ENCODE results near the gene MED19.
"Not testable (repeated sequence)": the region's sequence is repeated elsewhere in the genome, so short reads cannot be mapped to it uniquely, and the experiment has no call there.

The MED19 gene

GRCh38 chr11:57703341-57703740 lies 8.7 kb downstream of the MED19 start:
- no peak for DNase-seq

- no peak for DNase-seq
These were observed 11.6 kb downstream of the MED19 start for GRCh38 chr11:57700425-57700824.

DNA sequence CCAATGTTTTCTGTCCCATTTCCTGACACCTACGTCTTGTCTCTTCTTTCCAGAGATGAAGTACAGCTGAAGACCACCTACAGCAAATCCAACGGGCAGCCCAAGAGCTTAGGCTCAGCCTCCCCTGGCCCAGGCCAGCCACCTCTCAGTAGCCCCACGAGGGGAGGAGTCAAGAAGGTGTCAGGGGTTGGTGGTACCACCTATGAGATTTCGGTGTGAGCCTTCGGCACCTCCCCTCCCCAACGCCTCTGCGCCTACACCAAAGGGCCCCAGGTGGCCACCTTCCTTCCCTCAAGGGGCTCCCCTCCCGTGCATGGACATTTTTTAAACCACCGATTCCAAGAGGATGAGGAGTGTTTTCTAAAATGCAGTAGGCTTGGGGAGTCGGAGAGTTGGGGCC lies 12.2 kb downstream of the MED19 start:
- DNase-seq = no peak

- DNase-seq = no peak
These were observed 13.1 kb downstream of the MED19 start for GRCh38 chr11:57698843-57699365.

DNA sequence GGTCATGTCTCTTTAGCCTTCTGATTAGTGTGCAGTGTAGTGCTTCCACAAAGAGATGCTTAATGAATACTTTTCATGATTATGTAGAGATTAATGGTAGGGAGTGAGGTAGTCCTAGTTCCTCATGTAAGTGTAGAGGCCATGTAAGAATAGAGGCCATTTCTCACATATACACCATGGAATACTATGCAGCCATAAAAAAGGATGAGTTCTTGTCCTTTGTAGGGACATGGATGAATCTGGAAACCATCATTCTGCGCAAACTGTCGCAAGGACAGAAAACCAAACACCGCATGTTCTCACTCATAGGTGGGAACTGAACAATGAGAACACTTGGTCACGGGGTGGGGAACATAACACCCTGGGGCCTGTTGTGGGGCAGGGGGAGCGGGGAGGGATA lies 21.5 kb downstream of the MED19 start:
- not testable (repeated sequence) for DNase-seq

GRCh38 chr11:57681168-57681567 lies 30.8 kb downstream of the MED19 start:
- DNase-seq = no peak

DNA sequence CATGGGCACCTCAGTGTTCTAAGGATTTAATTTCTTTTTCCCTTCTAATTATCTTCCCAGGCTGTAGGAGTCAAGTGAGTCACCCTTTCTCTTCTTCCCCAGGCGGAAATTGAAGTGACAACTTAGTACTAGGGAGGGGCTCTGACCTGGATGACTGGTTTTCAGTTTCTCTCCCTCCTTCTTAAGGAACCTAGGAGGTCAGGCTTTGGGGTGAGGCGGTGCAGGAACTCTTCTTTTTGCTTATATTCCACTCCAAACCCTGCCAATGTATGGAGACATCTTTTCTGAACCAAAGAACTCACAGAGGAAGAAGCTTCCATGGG lies 31.5 kb downstream of the MED19 start:
- DNase-seq = no peak

DNA sequence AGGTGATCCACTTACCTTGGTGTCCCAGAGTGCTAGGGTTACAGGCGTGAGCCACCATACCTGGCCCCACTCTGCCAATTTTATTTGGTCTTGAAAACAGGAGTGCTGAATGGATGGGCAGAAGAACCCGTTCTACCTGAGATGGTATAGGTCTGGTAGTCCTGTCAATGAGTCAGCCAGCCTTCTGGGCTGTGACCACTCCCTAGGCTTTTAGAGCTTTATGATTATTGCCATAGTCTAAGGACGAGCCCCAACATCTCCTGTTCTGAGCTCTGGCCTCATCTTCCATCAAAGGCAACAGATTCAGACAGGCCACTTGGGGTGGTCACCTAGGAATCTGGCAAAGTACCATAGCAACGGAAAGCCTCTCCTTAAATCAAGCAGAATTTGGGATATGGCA lies 32.6 kb downstream of the MED19 start:
- DNase-seq = no peak

DNA sequence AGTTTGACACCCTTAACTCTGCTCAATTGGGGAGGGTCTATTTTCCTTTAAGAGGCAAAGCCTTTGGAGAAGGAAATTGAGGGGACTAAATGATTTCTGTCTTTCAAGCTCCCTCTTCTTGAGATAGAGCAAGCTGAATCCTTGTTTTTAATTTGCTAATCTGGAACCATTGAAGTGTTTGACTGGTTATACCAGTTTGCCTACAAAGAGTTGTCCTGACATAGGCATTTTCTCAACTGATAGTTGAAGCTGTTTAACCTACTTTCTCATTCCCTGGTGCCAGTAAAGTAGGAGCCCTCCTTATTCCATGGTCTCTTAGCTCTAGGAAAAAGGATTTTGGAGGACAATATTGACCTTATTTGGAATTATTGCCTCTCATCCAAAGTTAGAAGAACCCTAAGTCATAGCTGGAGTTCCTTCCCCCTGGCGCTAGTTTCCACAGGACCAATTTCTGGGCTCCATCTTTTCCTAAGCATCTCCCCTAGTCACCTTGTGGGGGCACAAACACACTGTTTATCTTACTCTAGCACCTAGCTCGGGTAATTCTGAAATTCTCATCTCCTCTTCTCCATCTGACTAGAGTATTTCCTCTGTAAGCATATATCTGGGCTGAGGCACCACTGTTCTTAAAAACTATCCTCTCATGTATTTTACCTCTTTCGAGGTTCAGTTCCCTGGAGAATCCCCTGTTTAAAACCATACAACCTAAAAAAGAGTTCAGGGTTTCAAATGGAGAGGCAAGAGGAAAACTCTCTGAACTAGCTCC lies 36.7 kb downstream of the MED19 start:
- DNase-seq = no peak

GRCh38 chr11:57674251-57674650 lies 37.8 kb downstream of the MED19 start:
- no peak for DNase-seq

DNA sequence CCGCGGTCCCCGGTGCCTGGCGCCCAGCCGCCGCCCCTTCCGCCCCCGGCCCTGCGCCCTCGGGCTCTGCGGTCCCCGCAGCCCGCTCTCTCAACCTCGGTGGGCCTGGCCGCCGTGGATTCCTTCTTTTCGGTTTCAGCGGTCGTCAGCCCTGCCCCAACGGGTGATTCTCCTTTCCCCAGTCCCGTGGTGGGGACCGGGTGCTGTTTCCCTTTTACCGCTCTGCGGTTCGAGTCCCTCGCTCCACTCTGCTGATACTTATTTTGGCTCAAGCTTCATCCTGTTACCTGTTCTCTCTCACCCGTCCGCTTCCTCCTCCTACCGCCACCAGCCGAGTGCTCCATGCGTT lies 43.6 kb downstream of the MED19 start:
- peak; percentile 36 for DNase-seq

- peak; percentile 98 for DNase-seq
These were observed 44.1 kb downstream of the MED19 start, which contains the start of gene ZDHHC5 for GRCh38 chr11:57667736-57668433. Gene ZDHHC5, plus strand, starts transcription at chr11:57668114. Its CDS starts 4,977 bp downstream, at chr11:57673091.

DNA sequence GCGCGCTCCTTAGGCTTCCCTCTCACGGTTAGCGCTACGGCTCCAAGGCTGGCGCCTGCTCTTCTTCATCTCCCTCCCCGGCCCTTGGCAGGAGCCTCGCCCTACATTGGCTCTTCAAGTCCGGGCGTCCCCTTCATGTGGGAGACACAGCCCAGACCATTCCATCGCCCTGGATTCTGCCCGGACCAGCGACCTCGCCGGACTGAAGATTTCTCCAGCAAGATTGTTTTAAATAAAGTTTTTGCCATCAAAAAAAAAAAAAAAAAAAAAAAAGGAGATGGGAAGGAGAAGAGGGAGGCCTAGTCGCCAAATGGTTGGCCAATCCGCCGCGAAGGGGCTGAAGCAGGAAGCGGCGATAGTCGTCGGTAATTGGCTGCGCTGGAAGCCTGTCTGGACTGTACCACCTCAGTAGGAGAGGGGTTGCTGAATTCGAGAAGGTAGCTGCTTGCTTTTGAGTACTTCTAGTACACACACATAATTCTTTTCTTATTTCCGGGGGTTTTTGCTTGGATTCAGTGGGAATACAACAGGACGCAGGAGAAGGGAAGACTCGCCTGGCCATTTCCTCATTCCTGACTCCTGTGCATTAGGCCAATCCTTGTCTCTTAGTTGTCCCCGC lies 44.8 kb downstream of the MED19 start:
- peak; percentile 89 for DNase-seq

- no peak for DNase-seq
These were observed 48.0 kb downstream of the MED19 start for GRCh38 chr11:57663975-57664374.

DNA sequence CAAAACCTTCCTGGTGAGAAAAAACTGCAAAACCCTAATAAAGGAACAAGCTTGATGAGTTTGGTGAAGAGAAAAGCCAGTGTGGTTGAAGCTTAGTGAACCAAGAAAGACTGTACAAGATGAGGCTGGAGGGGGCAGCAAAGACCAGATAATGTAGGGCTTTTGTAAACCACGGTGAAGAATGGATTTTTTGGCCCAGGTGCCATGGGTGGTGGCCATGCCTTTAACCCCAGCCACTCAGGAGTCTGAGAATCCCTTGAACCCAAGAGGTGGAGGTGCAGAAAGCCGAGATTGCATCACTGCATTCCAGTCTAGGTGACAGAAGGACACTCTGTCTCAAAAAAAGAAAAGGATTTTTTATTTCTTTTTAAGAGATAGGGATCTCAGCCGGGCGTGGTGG lies 49.1 kb downstream of the MED19 start:
- no peak for DNase-seq

DNA sequence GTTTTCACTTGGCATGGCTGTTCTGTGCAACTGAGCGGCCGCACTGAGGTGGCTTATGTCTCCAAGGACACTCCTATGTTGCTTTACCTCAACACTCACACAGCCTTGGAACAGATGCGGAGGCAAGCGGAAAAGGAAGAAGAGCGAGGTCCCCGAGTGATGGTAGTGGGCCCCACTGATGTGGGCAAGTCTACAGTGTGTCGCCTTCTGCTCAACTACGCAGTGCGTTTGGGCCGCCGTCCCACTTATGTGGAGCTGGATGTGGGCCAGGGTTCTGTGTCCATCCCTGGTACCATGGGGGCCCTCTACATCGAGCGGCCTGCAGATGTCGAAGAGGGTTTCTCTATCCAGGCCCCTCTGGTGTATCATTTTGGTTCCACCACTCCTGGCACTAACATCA lies 52.3 kb downstream of the MED19 start:
- DNase-seq = no peak

GRCh38 chr11:57658023-57658361 lies 54.0 kb downstream of the MED19 start:
- no peak for DNase-seq

- peak; percentile 90 for DNase-seq
These were observed 54.6 kb downstream of the MED19 start, which contains the start of gene CLP1 for GRCh38 chr11:57657194-57658022. Gene CLP1, plus strand, starts transcription at chr11:57657762. Its CDS starts 1,715 bp downstream, at chr11:57659477.

DNA sequence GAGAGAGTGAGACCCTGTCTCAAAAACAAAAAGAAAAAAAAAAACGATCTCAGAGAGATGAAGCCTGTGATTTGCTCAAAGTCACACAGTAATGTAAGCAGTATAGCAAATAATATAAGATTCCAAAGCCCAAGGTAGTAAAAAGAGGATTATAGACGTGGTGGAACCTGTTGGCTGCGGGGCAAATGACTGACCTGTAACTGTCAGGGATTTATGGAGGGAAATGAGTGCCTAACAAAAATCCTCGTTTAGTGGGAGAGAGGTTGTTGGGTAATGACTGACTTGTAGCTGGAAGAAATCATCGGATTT lies 55.2 kb downstream of the MED19 start:
- DNase-seq = no peak
